ENCODE measurements around the gene TBL1XR1. TPM values are rescaled to one million over a fixed set of nuclear protein-coding genes. Genes with fewer than 3 reads are reported as not detected.

The TBL1XR1 gene
- total and polyA plus RNA-seq, 2 experiments from 2014 or later: 30.2 to 165 TPM

DNA sequence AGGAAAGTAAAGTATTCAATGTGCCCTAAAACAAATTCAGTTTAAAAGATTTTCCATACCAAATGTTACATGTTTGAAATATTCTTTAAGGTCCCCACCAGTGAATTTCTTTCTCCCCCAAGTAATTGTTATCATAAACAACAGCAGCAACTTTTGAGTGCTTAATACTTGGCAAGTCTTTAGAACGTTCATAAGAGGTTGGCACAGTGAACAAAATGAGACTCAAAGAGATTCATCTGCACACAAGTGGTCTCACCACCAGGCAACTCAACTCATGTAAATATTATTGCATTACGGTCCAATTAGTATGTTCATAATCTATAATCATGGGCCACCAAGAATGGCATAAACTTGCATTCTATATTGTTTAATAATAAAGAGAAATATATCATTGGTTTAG, 98.7 kb downstream of the TBL1XR1 start:
- Histone ChIP-seq H4K20me1 (ENCODE audit: insufficient read depth, poor library complexity, severe bottlenecking) (peaks cover 73% of the 10 kb centered on the region), H3K36me3 (replicated peaks; ENCODE audit: insufficient read depth, low read depth) (no peaks in the 10 kb centered on the region), H3K27me3 (no peaks in the 10 kb centered on the region), H2AFZ (no peak overlapping the region), H3K4me3 (no peak overlapping the region), H3K79me2 (peaks cover 100% of the 10 kb centered on the region), H3K4me1 (ENCODE audit: insufficient read depth) (peaks cover 21% of the 10 kb centered on the region), H3K9me2 (replicated peaks; ENCODE audit: insufficient read depth) (no peaks in the 10 kb centered on the region), H3K27ac (no peak overlapping the region), H3K4me2 (no peak overlapping the region), H3K9me3 (ENCODE audit: low read depth) (no peaks in the 10 kb centered on the region)
- TF ChIP-seq EZH2 (IDR thresholded peaks at IDR 0.05; ENCODE audit: borderline replicate concordance) (no peak), EZH2phosphoT487 (IDR thresholded peaks at IDR 0.05; ENCODE audit: low read depth, severe bottlenecking, unreplicated experiment) (no peak)
- TF ChIP-seq, protein P1, sequence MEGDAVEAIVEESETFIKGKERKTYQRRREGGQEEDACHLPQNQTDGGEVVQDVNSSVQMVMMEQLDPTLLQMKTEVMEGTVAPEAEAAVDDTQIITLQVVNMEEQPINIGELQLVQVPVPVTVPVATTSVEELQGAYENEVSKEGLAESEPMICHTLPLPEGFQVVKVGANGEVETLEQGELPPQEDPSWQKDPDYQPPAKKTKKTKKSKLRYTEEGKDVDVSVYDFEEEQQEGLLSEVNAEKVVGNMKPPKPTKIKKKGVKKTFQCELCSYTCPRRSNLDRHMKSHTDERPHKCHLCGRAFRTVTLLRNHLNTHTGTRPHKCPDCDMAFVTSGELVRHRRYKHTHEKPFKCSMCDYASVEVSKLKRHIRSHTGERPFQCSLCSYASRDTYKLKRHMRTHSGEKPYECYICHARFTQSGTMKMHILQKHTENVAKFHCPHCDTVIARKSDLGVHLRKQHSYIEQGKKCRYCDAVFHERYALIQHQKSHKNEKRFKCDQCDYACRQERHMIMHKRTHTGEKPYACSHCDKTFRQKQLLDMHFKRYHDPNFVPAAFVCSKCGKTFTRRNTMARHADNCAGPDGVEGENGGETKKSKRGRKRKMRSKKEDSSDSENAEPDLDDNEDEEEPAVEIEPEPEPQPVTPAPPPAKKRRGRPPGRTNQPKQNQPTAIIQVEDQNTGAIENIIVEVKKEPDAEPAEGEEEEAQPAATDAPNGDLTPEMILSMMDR (IDR thresholded peaks at IDR 0.05; ENCODE audit: poor library complexity): no peak
- DNase-seq (ENCODE audit: low spot score): no peak
- 80% methylated on average over 2 of the region's 2 CpGs for WGBS (ENCODE audit: low lambda C conversion rate, missing lambda C conversion rate)

DNA sequence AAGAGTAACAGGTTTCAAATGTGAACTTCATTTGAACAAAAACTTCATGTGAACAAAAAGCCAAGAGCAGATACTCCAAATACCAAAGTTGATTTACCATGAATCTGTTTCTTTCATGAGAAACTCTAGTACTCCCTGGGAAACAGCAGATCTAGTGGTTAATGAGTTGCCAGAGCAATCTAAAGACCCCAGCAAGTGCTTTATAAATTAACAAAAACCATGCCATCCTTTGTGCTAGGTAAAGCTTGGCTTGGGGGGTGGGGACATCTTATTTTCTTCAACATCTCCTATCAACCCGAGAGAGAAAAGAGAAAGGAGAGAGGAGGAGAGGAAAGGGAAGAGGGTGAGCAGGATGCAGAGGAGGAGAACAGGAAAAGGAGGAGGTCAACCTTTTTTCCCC, 100.7 kb downstream of the TBL1XR1 start:
- H3K27ac ChIP-seq: no peak overlapping the region
- H3K79me2 ChIP-seq: peaks cover 100% of the 10 kb centered on the region
- H2AFZ ChIP-seq: no peak overlapping the region
- H3K9me3 ChIP-seq (ENCODE audit: low read depth): no peaks in the 10 kb centered on the region
- peaks cover 2% of the 10 kb centered on the region for H3K4me1 ChIP-seq (ENCODE audit: insufficient read depth)
- H3K4me3 ChIP-seq: no peak overlapping the region
- 35% methylated on average over 1 of the region's 1 CpG for WGBS (ENCODE audit: low lambda C conversion rate, missing lambda C conversion rate)
- H4K20me1 ChIP-seq (ENCODE audit: insufficient read depth, poor library complexity, severe bottlenecking): peaks cover 63% of the 10 kb centered on the region
- no peak overlapping the region for H3K4me2 ChIP-seq
- no peaks in the 10 kb centered on the region for H3K9me2 ChIP-seq (replicated peaks; ENCODE audit: insufficient read depth)
- H3K36me3 ChIP-seq (replicated peaks; ENCODE audit: insufficient read depth, low read depth): no peaks in the 10 kb centered on the region
- no peaks in the 10 kb centered on the region for H3K27me3 ChIP-seq
- no peak for TF ChIP-seq EZH2 (IDR thresholded peaks at IDR 0.05; ENCODE audit: borderline replicate concordance)
- no peak for TF ChIP-seq EZH2phosphoT487 (IDR thresholded peaks at IDR 0.05; ENCODE audit: low read depth, severe bottlenecking, unreplicated experiment)
- TF ChIP-seq, protein P1 (IDR thresholded peaks at IDR 0.05; ENCODE audit: poor library complexity): no peak
- DNase-seq (ENCODE audit: low spot score): no peak

DNA sequence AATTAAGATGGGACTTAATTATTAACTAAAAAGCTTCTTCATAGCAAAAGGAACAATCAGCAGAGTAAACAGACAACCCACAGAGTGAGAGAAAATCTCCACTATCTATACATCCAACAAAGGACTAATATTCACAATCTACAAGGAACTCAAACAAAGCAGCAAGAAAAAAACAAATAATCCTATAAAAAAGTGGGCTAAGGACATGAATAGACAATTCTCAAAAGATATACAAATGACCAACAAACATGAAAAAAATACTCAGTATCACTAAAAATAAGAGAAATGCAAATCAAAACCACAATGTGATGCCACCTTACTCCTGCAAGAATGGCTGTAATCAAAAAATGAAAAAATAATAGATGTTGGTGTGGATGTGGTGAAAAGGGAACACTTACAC, 103.3 kb downstream of the TBL1XR1 start:
- Histone ChIP-seq H3K36me3 (replicated peaks; ENCODE audit: insufficient read depth, low read depth) (no peaks in the 10 kb centered on the region), H2AFZ (no peak overlapping the region), H3K9me2 (replicated peaks; ENCODE audit: insufficient read depth) (no peaks in the 10 kb centered on the region), H4K20me1 (ENCODE audit: insufficient read depth, poor library complexity, severe bottlenecking) (peaks cover 62% of the 10 kb centered on the region), H3K27me3 (no peaks in the 10 kb centered on the region), H3K4me3 (no peak overlapping the region), H3K4me2 (no peak overlapping the region), H3K27ac (no peak overlapping the region), H3K4me1 (ENCODE audit: insufficient read depth) (no peaks in the 10 kb centered on the region), H3K79me2 (peaks cover 100% of the 10 kb centered on the region), H3K9me3 (ENCODE audit: low read depth) (no peaks in the 10 kb centered on the region)
- TF ChIP-seq, protein P1 (IDR thresholded peaks at IDR 0.05; ENCODE audit: poor library complexity): no peak
- TF ChIP-seq EZH2phosphoT487 (IDR thresholded peaks at IDR 0.05; ENCODE audit: low read depth, severe bottlenecking, unreplicated experiment): no peak
- no peak for TF ChIP-seq EZH2 (IDR thresholded peaks at IDR 0.05; ENCODE audit: borderline replicate concordance)
- no peak for DNase-seq (ENCODE audit: low spot score)

GRCh38 chr3:177089901-177090300, 107.4 kb downstream of the TBL1XR1 start:
- H3K36me3 ChIP-seq (replicated peaks; ENCODE audit: insufficient read depth, low read depth): no peaks in the 10 kb centered on the region
- no peak overlapping the region for H3K4me2 ChIP-seq
- TF ChIP-seq, protein P1 (IDR thresholded peaks at IDR 0.05; ENCODE audit: poor library complexity): no peak
- TF ChIP-seq EZH2phosphoT487 (IDR thresholded peaks at IDR 0.05; ENCODE audit: low read depth, severe bottlenecking, unreplicated experiment): no peak
- TF ChIP-seq EZH2 (IDR thresholded peaks at IDR 0.05; ENCODE audit: borderline replicate concordance): no peak
- H3K27ac ChIP-seq: no peak overlapping the region
- H3K9me2 ChIP-seq (replicated peaks; ENCODE audit: insufficient read depth): no peaks in the 10 kb centered on the region
- no peak overlapping the region for H2AFZ ChIP-seq
- peaks cover 42% of the 10 kb centered on the region for H4K20me1 ChIP-seq (ENCODE audit: insufficient read depth, poor library complexity, severe bottlenecking)
- H3K4me1 ChIP-seq (ENCODE audit: insufficient read depth): no peaks in the 10 kb centered on the region
- H3K4me3 ChIP-seq: no peak overlapping the region
- H3K27me3 ChIP-seq: no peaks in the 10 kb centered on the region
- no peak for DNase-seq (ENCODE audit: low spot score)
- H3K79me2 ChIP-seq: peaks cover 100% of the 10 kb centered on the region
- WGBS (ENCODE audit: low lambda C conversion rate, missing lambda C conversion rate): 86% methylated on average over 1 of the region's 1 CpG
- no peaks in the 10 kb centered on the region for H3K9me3 ChIP-seq (ENCODE audit: low read depth)
